GM12892 (cell line): ENCODE data around the gene SLC12A5.

ENCODE experiments used
- DNase-seq: peaks from one replicate; pipeline ENCODE4 v3.0.0; 2011; ENCODE audit not compliant: insufficient read length
- FAIRE-seq: peaks from 2 replicates; lab custom pipeline; 2011; peaks lifted over from hg19 to GRCh38; lab: Jason Lieb, UNC
- POLR2A ChIP-seq: IDR thresholded peaks from 2 replicates; pipeline ENCODE4 v1.6.1; 2011; ENCODE audit warnings: low read depth, low read length, control low read depth
- POLR2AphosphoS5 ChIP-seq: IDR thresholded peaks from 2 replicates; pipeline ENCODE4 v1.6.1; 2011; ENCODE audit warnings: low read depth, low read length, control low read depth
- TAF1 ChIP-seq: IDR thresholded peaks from 2 replicates; pipeline ENCODE4 v1.6.1; 2011; ENCODE audit warnings: low read depth, mild to moderate bottlenecking, control low read depth, low read length, borderline replicate concordance

SLC12A5 gene

DNA sequence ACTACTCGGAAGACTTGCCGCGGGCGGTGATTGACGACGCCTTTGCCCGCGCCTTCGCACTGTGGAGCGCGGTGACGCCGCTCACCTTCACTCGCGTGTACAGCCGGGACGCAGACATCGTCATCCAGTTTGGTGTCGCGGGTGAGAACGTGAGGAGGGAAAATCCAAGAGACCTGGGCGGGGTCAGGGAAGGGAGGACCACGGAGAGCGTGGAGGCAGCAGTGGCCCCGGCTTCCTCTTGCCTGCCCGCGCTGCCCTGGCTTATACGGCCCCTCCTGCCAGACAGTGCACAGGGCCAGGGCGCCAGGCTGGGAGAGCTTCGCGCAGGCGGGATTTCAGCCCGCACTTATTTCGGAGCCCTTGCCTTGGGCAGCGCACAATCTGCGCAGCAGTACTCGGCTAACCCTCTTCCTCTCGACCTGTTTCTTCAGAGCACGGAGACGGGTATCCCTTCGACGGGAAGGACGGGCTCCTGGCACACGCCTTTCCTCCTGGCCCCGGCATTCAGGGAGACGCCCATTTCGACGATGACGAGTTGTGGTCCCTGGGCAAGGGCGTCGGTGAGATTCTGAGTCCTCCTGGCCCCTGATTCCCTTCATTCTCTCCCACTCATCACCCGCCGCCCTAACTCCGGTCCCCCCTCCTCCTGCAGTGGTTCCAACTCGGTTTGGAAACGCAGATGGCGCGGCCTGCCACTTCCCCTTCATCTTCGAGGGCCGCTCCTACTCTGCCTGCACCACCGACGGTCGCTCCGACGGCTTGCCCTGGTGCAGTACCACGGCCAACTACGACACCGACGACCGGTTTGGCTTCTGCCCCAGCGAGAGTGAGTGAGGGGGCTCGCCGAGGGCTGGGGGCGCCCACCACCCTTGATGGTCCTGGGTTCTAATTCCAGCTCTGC lies 18.3 kb upstream of the SLC12A5 start:
- no peak for FAIRE-seq
- DNase-seq, result no peak
- TF ChIP-seq TAF1, result no peak
- no peak for TF ChIP-seq POLR2A
- no peak for TF ChIP-seq POLR2AphosphoS5

DNA sequence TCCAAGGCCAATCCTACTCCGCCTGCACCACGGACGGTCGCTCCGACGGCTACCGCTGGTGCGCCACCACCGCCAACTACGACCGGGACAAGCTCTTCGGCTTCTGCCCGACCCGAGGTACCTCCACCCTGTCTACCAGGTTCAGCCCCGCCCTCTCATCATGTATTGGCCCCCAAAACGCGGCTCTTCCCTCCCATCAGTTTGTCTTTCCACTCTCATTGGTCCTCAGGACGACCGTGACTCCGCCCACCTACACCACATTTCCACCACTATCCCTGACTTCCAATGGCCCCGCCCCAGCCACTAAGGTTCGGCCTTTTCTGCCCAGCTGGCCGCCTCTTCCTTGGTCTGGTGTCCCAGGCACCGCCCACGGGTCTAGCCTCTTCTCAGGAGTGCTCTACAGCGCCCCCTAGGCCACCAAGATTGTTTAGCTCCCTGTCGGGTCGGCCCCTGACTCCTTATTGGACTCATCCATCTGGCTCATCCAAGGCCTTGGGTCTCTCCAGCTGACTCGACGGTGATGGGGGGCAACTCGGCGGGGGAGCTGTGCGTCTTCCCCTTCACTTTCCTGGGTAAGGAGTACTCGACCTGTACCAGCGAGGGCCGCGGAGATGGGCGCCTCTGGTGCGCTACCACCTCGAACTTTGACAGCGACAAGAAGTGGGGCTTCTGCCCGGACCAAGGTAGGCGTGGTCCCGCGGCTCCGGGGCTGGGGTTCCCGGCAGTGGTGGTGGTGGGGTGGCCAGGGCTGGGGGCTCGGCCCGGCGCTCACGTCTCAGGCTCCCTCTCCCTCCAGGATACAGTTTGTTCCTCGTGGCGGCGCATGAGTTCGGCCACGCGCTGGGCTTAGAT lies 17.2 kb upstream of the SLC12A5 start:
- FAIRE-seq (no peak), DNase-seq (no peak)
- TF ChIP-seq TAF1 (no peak), POLR2A (no peak), POLR2AphosphoS5 (no peak)

DNA sequence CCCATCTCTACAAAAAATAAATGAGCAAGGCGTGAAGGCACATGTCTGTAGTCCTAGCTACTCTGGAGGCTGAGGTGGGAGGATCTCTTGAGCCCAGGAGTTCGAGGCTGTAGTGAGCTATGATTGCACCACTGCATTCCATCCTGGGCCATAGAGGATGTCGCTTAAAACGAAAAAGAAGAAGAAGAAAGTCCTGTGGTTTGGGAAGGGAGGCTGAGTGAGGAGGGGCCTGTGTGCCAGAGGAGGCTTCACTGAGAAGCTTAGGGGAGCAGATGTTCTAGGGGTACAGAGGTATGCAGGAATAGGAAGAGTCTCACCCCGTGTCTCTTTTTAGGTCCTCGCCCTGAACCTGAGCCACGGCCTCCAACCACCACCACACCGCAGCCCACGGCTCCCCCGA lies 16.1 kb upstream of the SLC12A5 start:
- FAIRE-seq, result no peak

DNA sequence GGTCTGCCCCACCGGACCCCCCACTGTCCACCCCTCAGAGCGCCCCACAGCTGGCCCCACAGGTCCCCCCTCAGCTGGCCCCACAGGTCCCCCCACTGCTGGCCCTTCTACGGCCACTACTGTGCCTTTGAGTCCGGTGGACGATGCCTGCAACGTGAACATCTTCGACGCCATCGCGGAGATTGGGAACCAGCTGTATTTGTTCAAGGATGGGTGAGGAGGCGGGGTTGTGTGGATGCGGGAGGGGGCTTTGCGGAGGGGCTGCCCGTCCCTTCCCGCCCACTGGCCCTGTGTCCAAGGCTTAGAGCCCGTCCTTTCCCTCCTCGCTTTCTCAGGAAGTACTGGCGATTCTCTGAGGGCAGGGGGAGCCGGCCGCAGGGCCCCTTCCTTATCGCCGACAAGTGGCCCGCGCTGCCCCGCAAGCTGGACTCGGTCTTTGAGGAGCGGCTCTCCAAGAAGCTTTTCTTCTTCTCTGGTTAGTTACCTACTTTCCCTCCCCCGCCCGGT lies 15.6 kb upstream of the SLC12A5 start:
- FAIRE-seq (no peak), DNase-seq (no peak)
- TF ChIP-seq POLR2AphosphoS5 (no peak), TAF1 (no peak), POLR2A (no peak)

More for the DNA sequence above, 16.1 kb upstream of the SLC12A5 start:
- DNase-seq, result no peak
- TF ChIP-seq TAF1 (no peak), POLR2A (no peak)

DNA sequence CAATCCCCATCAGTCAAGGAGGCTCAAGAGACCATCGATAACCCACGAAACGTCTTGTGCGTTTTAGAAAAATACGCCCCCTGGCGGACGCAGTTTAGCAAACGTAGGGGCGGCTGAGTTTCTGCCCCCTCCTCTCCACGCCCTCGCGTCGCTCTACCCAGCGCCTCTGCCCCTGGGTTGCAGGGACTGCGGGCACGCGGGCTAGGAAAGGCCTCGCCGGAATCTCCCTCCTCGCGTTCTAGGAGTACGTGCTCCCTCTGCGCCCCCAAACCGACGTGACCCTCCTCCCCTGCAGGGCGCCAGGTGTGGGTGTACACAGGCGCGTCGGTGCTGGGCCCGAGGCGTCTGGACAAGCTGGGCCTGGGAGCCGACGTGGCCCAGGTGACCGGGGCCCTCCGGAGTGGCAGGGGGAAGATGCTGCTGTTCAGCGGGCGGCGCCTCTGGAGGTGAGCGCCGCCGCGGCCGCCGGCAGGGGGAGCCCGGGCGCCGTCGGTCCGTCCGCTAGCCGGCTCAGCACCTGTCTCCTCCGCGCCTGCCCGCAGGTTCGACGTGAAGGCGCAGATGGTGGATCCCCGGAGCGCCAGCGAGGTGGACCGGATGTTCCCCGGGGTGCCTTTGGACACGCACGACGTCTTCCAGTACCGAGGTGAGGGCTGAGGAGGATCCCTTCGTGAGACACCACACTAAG lies 15.0 kb upstream of the SLC12A5 start:
- peak; percentile 82 for FAIRE-seq
- peak; percentile 88 for DNase-seq
- no peak for TF ChIP-seq POLR2AphosphoS5
- TF ChIP-seq POLR2A, result no peak
- no peak for TF ChIP-seq TAF1

DNA sequence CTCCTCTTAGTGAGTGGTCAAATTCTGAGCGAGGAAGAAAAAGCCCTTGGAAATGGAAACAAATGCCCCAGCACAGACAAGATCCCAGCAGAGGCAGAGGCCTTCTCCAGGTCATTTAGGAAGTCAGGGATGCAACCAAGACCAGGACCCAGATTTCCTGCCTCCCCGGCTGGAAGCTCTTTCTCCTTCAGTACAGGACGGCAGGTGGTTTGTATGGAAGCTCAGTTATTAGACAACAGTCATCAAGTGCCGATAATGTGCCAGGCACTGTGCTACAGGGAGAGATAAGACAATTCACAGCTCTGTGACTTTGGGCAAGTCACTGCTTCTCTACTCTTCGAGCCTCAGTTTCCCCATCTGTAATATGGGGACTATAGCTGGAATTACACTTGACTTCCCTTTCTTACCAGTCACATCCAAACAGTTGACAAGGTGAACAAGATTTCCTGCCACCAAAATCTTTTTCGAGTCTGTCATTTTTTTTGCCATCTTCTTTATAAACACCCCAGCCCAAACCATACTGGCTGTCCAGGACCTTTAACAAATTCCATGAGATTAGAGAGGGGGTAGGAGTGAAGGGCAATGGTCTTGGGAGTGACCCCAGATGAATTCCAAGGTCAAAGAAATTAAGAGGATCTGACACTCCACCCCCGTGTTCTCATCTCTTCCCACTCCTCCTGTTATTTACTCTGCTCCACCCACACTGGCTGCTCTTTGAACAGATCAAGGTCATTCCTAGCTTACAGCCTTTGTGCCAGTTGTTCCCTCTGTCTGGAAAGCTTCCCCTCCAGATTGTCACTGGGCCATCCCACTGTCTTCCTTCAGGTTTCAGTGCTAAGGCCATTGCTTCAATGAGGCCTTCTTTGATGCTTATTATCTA lies 14.3 kb upstream of the SLC12A5 start:
- no peak for FAIRE-seq
- no peak for DNase-seq
- no peak for TF ChIP-seq TAF1
- TF ChIP-seq POLR2AphosphoS5, result no peak
- no peak for TF ChIP-seq POLR2A

DNA sequence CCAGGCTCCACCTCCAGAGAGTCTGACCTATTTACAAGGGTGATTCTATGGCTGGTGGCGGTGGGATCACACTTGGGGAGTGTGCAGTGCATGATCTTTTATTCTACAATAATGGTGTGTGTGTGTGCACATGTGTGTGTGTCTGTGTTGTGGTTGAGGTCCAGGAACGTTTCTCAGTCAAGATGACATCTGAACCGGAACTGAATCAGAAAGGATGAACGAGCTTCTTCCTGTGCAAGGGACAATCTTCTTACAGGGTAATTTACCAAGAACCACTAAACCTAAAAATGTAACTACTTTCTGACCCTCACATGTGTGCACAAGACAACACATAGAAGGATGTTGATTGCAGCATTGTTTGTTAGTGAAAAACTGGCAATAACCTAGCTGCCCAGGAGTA lies 11.7 kb upstream of the SLC12A5 start:
- DNase-seq, result no peak
- no peak for FAIRE-seq
- no peak for TF ChIP-seq POLR2AphosphoS5
- TF ChIP-seq POLR2A, result no peak
- TF ChIP-seq TAF1, result no peak

DNA sequence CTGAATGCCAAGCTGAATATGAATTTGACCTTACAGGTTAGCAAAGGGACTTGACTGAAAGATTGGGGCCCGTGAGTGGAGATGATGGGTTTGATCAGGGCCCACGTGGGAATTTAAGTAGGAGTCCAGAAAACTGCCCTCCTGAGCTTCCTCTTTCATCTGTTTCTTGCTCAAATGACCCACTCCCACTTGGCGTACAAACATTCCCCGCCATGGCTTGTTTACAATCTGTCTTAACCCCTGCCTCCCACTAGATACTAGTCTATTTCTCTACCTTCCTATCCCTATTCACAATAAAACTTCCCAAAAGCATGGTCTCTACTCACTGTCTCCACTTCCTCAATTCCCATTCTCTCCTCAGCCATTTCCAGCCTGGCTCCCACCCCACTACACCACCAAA lies 10.9 kb upstream of the SLC12A5 start:
- DNase-seq (no peak), FAIRE-seq (no peak)
- TF ChIP-seq TAF1 (no peak), POLR2A (no peak), POLR2AphosphoS5 (no peak)

DNA sequence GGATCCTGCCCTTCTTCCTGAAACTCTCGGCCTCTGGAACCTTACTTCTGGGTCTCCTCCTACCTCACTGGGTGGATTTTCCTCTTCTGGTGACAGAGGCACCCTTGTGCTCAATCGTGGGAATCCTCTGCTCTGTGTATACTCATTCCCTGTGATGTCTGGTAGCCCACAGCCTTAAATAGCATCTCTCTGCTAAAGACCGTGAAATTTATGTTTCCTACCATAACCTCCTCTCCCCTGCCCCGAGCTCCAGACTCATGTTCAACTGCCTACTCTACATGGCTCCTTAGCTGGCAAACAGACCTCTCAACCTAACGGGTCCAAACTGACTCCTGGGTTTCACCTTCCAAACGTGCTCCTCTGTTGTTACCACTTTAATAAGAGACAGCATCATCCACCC lies 10.4 kb upstream of the SLC12A5 start:
- FAIRE-seq (no peak), DNase-seq (no peak)
- no peak for TF ChIP-seq POLR2A
- TF ChIP-seq POLR2AphosphoS5, result no peak
- no peak for TF ChIP-seq TAF1

DNA sequence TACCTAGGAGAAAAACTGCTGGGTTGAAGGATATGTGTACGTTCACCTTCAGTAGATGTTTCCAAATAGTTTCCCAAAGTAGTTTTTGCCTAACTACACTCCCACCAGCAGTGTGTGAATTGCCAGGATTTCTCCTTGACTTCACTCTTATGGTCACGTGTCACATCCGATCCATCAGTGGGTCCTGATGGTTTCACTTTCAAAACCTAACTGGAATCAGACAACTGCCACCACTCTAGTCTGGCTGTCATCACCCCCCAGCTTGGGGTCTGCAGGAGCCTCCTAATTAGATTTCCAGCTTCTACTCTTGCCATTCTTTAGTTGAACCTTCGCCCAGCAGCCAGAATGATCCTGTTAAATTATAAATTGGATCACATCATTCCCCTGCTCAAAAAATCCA lies 8.5 kb upstream of the SLC12A5 start:
- TF ChIP-seq TAF1 (no peak), POLR2AphosphoS5 (no peak), POLR2A (no peak)
- no peak for FAIRE-seq
- DNase-seq, result no peak
